K562 (cell line): ENCODE data around the gene TMEM107. TPM values are rescaled to one million over a fixed set of nuclear protein-coding genes. Genes with fewer than 3 reads are reported as not detected.

ENCODE experiments used
- ATF6 ChIP-seq: sonication (generic); formaldehyde crosslinking; IDR thresholded peaks from 2 replicates; pipeline ENCODE4 v1.4.0; 2020; ENCODE audit warnings: mild to moderate bottlenecking, missing genetic modification reagents
- BDP1 ChIP-seq: IDR thresholded peaks from 3 replicates; pipeline ENCODE4 v1.6.1; 2011; ENCODE audit not compliant: insufficient read length, insufficient read depth
- BRF2 ChIP-seq: IDR thresholded peaks from 3 replicates; pipeline ENCODE4 v1.6.1; 2011; ENCODE audit warnings: borderline replicate concordance, mild to moderate bottlenecking; ENCODE audit not compliant: insufficient read length, insufficient read depth
- C11orf30 ChIP-seq: fragments of 450-650 bp; IDR thresholded peaks from 2 replicates; pipeline ENCODE4 v1.6.1; 2016; ENCODE audit warnings: low read depth, mild to moderate bottlenecking
- CHD2 ChIP-seq: IDR thresholded peaks from 2 replicates; pipeline ENCODE4 v1.6.1; 2011; ENCODE audit warnings: low read depth, low read length
- ELF2 ChIP-seq: fragments of 250-450 bp; sonication (Bioruptor Pico); IDR thresholded peaks from 2 replicates; pipeline ENCODE4 v1.5.0; 2021; ENCODE audit warnings: mild to moderate bottlenecking
- FOS ChIP-seq: IDR thresholded peaks from 3 replicates; pipeline ENCODE4 v1.6.1; 2011; ENCODE audit not compliant: insufficient read length; ENCODE audit errors: extremely low read depth
- HMG20B ChIP-seq: fragments of 250-450 bp; sonication (Bioruptor Pico); IDR thresholded peaks from 2 replicates; pipeline ENCODE4 v1.5.0; 2021; ENCODE audit warnings: mild to moderate bottlenecking
- HNRNPL ChIP-seq: fragments of 200-400 bp; formaldehyde crosslinking; IDR thresholded peaks from 2 replicates; pipeline ENCODE4 v1.6.1; 2017; ENCODE audit warnings: low read depth, mild to moderate bottlenecking, low read length
- IRF2 ChIP-seq: sonication (generic); formaldehyde crosslinking; IDR thresholded peaks from 2 replicates; pipeline ENCODE4 v1.8.1; 2022; ENCODE audit warnings: mild to moderate bottlenecking, missing genetic modification reagents
- JUNB ChIP-seq: fragments of 450-650 bp; formaldehyde crosslinking; conservative IDR thresholded peaks from 2 replicates; pipeline ENCODE4 v1.4.0; 2020; ENCODE audit warnings: mild to moderate bottlenecking
- POLR2AphosphoS2 ChIP-seq: IDR thresholded peaks from 2 replicates; pipeline ENCODE4 v1.6.1; 2012; ENCODE audit warnings: low read length, improper control_type of control experiment
- PRPF4 ChIP-seq: fragments of 200-400 bp; formaldehyde crosslinking; IDR thresholded peaks from one replicate; pipeline ENCODE4 v1.6.1; 2017; ENCODE audit warnings: low read length, low read depth, mild to moderate bottlenecking; ENCODE audit not compliant: insufficient read depth, poor library complexity, severe bottlenecking
- SAP30 ChIP-seq: fragments of 200-600 bp; sonication (generic); IDR thresholded peaks from 2 replicates; pipeline ENCODE4 v1.6.1; 2012; ENCODE audit warnings: borderline replicate concordance, low read depth, mild to moderate bottlenecking, moderate library complexity, low read length, control low read depth, inconsistent platforms; ENCODE audit not compliant: insufficient read depth, poor library complexity, severe bottlenecking
- SREBF2 ChIP-seq: sonication (generic); formaldehyde crosslinking; IDR thresholded peaks from 2 replicates; pipeline ENCODE4 v1.4.0; 2020; ENCODE audit warnings: mild to moderate bottlenecking, missing genetic modification reagents
- TCFL5 ChIP-seq: fragments of 250-450 bp; sonication (Bioruptor Pico); conservative IDR thresholded peaks from 2 replicates; pipeline ENCODE4 v1.6.1; 2021; ENCODE audit warnings: mild to moderate bottlenecking, moderate library complexity, matching md5 sums
- XRCC4 ChIP-seq: IDR thresholded peaks from one replicate; pipeline ENCODE4 v1.6.1; 2011; ENCODE audit not compliant: insufficient read depth, insufficient read length; ENCODE audit errors: extremely low read depth
- ZBTB26 ChIP-seq: fragments of 450-650 bp; formaldehyde crosslinking; IDR thresholded peaks from 2 replicates; pipeline ENCODE4 v1.4.0; 2022; ENCODE audit warnings: missing genetic modification characterization
- ZNF143 ChIP-seq: sonication (generic); formaldehyde crosslinking; IDR thresholded peaks from 2 replicates; pipeline ENCODE4 v1.9.0; 2022; ENCODE audit warnings: mild to moderate bottlenecking, missing genetic modification reagents
- ZNF444 ChIP-seq: fragments of 250-450 bp; sonication (Bioruptor Pico); IDR thresholded peaks from 2 replicates; pipeline ENCODE4 v1.4.0; 2020; ENCODE audit warnings: mild to moderate bottlenecking, moderate library complexity
- ZNF639 ChIP-seq, 2 experiments: fragments of 200-800 bp in 1 of 2; sonication (Bioruptor generic) in 1 of 2; sonication (generic) in 1 of 2; formaldehyde crosslinking in 1 of 2; IDR thresholded peaks in 1 of 2; conservative IDR thresholded peaks in 1 of 2; 2 replicates each; pipeline versions ENCODE4 v1.5.0 to v1.6.1; 2016 to 2020; ENCODE audit warnings: missing compliant biosample characterization in 1 of 2, missing genetic modification characterization in 1 of 2, missing genetic modification reagents in 1 of 2
- polyA plus RNA-seq, 8 experiments: library from polyadenylated mRNA; depleted of rRNA in 4 of 8; stranded (reverse) in 5 of 8; unstranded in 3 of 8; fragments of >200 nt; fragmentation: Nextera tagmentation in 2 of 8; fragmentation: Illumina TruSeq in 1 of 8; extraction: Ambion mirVana in 2 of 8; extraction: Trizol in 1 of 8; gene quantifications; 2 replicates each; pipeline versions ENCODE4 v1.2.1 to v1.2.3, GENCODE V29; 2011 to 2014; ENCODE audit warnings: inconsistent platforms in 1 of 8, missing spikeins in 1 of 8
- total RNA-seq, 7 experiments: library from RNA; depleted of rRNA in 6 of 7; stranded (reverse); fragments of >200 nt in 6 of 7; fragmentation: Illumina TruSeq in 2 of 7; extraction: Trizol in 2 of 7; gene quantifications; 2 replicates each; pipeline versions ENCODE4 v1.2.1 to v1.2.3, GENCODE V29; 2011 to 2021; ENCODE audit warnings: low replicate concordance in 1 of 7
- TF ChIP-seq, protein P1 (sequence below), 2 experiments: fragments of 450-650 bp in 1 of 2; sonication (generic) in 1 of 2; formaldehyde crosslinking; conservative IDR thresholded peaks; 2 replicates each; pipeline versions ENCODE4 v1.4.0 to v1.8.1; 2020 to 2022; ENCODE audit warnings: mild to moderate bottlenecking in 1 of 2, missing genetic modification reagents in 1 of 2

Gene TMEM107
- total and polyA plus RNA-seq, 9 of the 15 experiments (the other 6 are each of a cell fraction or from before 2014, with no cell fraction given): 7.1 to 26.2 (median 16.9) TPM

DNA sequence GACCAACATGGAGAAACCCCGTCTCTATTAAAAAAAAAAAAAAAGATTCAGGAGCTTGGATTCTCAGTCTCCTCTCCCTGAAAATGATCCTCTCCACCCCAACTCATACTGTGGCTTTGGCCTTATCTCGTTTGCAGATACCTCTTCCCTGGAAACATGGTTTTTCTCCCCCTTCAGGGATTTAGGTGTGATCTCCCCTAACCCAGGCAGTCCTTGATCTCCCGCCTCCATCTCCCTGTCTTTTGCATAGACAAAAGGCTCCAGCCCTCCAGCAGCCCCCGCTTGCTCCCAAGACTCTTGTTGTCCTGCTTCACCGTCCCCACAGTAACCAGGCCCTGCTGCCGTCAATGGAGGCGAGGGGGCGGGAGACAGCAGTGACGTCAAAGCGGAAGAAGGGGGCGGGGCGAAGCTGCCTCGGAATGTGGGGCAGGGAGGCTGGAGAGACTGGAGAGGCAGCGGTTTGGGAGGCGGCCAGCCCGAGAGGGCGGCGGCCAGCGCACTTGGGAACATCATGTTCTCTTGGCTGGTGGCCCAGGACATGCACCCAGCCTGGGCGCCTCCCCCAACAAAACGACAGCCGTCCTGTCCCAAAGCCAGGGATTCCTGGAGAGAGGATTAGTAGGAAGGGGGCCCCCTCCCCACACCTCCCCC, 22.1 kb downstream of the TMEM107 start (continued):
- TF ChIP-seq, protein P1, sequence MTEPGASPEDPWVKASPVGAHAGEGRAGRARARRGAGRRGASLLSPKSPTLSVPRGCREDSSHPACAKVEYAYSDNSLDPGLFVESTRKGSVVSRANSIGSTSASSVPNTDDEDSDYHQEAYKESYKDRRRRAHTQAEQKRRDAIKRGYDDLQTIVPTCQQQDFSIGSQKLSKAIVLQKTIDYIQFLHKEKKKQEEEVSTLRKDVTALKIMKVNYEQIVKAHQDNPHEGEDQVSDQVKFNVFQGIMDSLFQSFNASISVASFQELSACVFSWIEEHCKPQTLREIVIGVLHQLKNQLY (CRISPR knock-in tag; conservative IDR thresholded peaks at IDR 0.05): no peak
- TF ChIP-seq XRCC4: no peak
- TF ChIP-seq SAP30: no peak
- no peak for TF ChIP-seq C11orf30
- no peak for TF ChIP-seq ATF6 (CRISPR knock-in tag)
- no peak for TF ChIP-seq BDP1
- TF ChIP-seq ZNF143: no peak
- TF ChIP-seq PRPF4: no peak
- no peak for TF ChIP-seq POLR2AphosphoS2
- no peak for TF ChIP-seq ZNF444 (CRISPR knock-in tag)
- peak in 1 of 2 experiments; percentile 22; a peak in 1 of 4 replicates for TF ChIP-seq ZNF639 (CRISPR knock-in tag; conservative IDR thresholded peaks at IDR 0.05 in 1 of 2, IDR thresholded peaks at IDR 0.05 in 1 of 2)
- no peak for TF ChIP-seq HMG20B (CRISPR knock-in tag)
- no peak for TF ChIP-seq IRF2 (CRISPR knock-in tag)
- TF ChIP-seq CHD2: no peak
- TF ChIP-seq ZBTB26 (CRISPR knock-in tag): no peak
- no peak for TF ChIP-seq BRF2
- no peak for TF ChIP-seq FOS
- TF ChIP-seq HNRNPL: no peak
- no peak for TF ChIP-seq TCFL5 (CRISPR knock-in tag)
- TF ChIP-seq ELF2 (CRISPR knock-in tag): no peak
- no peak for TF ChIP-seq SREBF2 (CRISPR knock-in tag)
- no peak for TF ChIP-seq JUNB (CRISPR knock-in tag)
